PC-3 (cell line): ENCODE measurements around the gene ZNF497. TPM values are rescaled to one million over a fixed set of nuclear protein-coding genes. Genes with fewer than 3 reads are reported as not detected.

Experiments used
- ATAC-seq: fragments of 200-7000 bp; cut with Tn5 transposase; 2 replicates; pipeline ENCODE4 v1.9.1; 2020; ENCODE audit warnings: mild to moderate bottlenecking, moderate library complexity
- BruUV-seq: library from RNA; stranded (reverse); fragments of 400-500 nt; replicated peaks from 2 replicates; lab custom pipeline; 2021; lab: Mats Ljungman, UMichigan
- CTCF ChIA-PET: fragments of 300-600 bp; sonication (Branson Sonifier 250); formaldehyde crosslinking; loops from one replicate; lab custom pipeline; 2022; ENCODE audit warnings: antibody characterized with exemption; lab: Charles Lee
- POLR2A ChIA-PET: fragments of 300-600 bp; sonication (Branson Sonifier 250); formaldehyde crosslinking; loops from one replicate; lab custom pipeline; 2022; ENCODE audit warnings: antibody characterized with exemption; ENCODE audit not compliant: unreplicated experiment; lab: Charles Lee
- DNase-seq: peaks from one replicate; pipeline ENCODE4 v3.0.0-alpha.2; 2015
- H2AFZ ChIP-seq: fragments of 300-600 bp; sonication (generic); 2 replicates; pipeline ENCODE4 v1.6.0; 2016; ENCODE audit warnings: antibody characterized with exemption, low read length
- H3F3A ChIP-seq: fragments of 300-600 bp; sonication (generic); one replicate; pipeline ENCODE4 v1.6.0; 2017; ENCODE audit warnings: antibody characterized with exemption, low read length, control low read depth, mild to moderate bottlenecking; ENCODE audit not compliant: unreplicated experiment
- H3K27ac ChIP-seq: fragments of 300-600 bp; sonication (generic); 2 replicates; pipeline ENCODE4 v1.5.1; 2016; ENCODE audit warnings: mild to moderate bottlenecking, low read length
- H3K27me3 ChIP-seq: fragments of 300-600 bp; sonication (generic); 2 replicates; pipeline ENCODE4 v1.6.1; 2016; ENCODE audit warnings: low read length, mixed read lengths
- H3K36me3 ChIP-seq: fragments of 300-600 bp; sonication (generic); 2 replicates; pipeline ENCODE4 v1.6.1; 2016; ENCODE audit warnings: low read depth, mixed run types, low read length, mixed read lengths
- H3K4me1 ChIP-seq: fragments of 300-600 bp; sonication (generic); 2 replicates; pipeline ENCODE4 v1.5.1; 2016; ENCODE audit warnings: low read length; ENCODE audit not compliant: insufficient read depth
- H3K4me2 ChIP-seq: fragments of 300-600 bp; sonication (generic); 2 replicates; pipeline ENCODE4 v1.6.0; 2016; ENCODE audit warnings: low read length
- H3K4me3 ChIP-seq: fragments of 300-600 bp; sonication (generic); 2 replicates; pipeline ENCODE4 v1.5.1; 2016; ENCODE audit warnings: mild to moderate bottlenecking, low read length, mixed read lengths
- H3K79me2 ChIP-seq: fragments of 300-600 bp; sonication (generic); 2 replicates; pipeline ENCODE4 v1.6.1; 2017; ENCODE audit warnings: low read length, mixed read lengths
- H3K9ac ChIP-seq: fragments of 300-600 bp; sonication (generic); 2 replicates; pipeline ENCODE4 v1.6.0; 2016; ENCODE audit warnings: mild to moderate bottlenecking, low read length
- H3K9me2 ChIP-seq: fragments of 300-600 bp; sonication (generic); replicated peaks from 2 replicates; pipeline ENCODE4 v1.6.1; 2016; ENCODE audit warnings: mixed run types, low read length, mixed read lengths
- H3K9me3 ChIP-seq: fragments of 300-600 bp; sonication (generic); 2 replicates; pipeline ENCODE4 v1.6.1; 2016; ENCODE audit warnings: low read length, mixed read lengths
- H4K20me1 ChIP-seq: fragments of 300-600 bp; sonication (generic); 2 replicates; pipeline ENCODE4 v1.6.1; 2016; ENCODE audit warnings: low read length, mixed read lengths
- CTCF ChIP-seq: fragments of 300-600 bp; sonication (generic); conservative IDR thresholded peaks from 2 replicates; pipeline ENCODE4 v1.5.1; 2017; ENCODE audit warnings: antibody characterized with exemption, low read depth, mild to moderate bottlenecking, low read length
- EZH2 ChIP-seq: fragments of 300-600 bp; sonication (generic); IDR thresholded peaks from one replicate; pipeline ENCODE4 v1.6.1; 2017; ENCODE audit warnings: antibody characterized with exemption, mild to moderate bottlenecking, low read length; ENCODE audit not compliant: unreplicated experiment
- EZH2phosphoT487 ChIP-seq: fragments of 300-600 bp; sonication (generic); IDR thresholded peaks from 2 replicates; pipeline ENCODE4 v1.6.1; 2018; ENCODE audit warnings: mild to moderate bottlenecking, antibody characterized with exemption, low read length, borderline replicate concordance
- intact Hi-C: fragments of 100-400 bp; cut with micrococcal nuclease; formaldehyde crosslinking; loops from 2 replicates; pipeline ENCODE4 v1.9.0; 2023
- total RNA-seq: library from RNA; depleted of rRNA; stranded (reverse); fragments of >200 nt; gene quantifications from 2 replicates; pipeline ENCODE4 v1.2.3, GENCODE V29; 2014

ZNF497 gene
- total RNA-seq, 1 experiment from 2014 or later, result 2.2 TPM

DNA sequence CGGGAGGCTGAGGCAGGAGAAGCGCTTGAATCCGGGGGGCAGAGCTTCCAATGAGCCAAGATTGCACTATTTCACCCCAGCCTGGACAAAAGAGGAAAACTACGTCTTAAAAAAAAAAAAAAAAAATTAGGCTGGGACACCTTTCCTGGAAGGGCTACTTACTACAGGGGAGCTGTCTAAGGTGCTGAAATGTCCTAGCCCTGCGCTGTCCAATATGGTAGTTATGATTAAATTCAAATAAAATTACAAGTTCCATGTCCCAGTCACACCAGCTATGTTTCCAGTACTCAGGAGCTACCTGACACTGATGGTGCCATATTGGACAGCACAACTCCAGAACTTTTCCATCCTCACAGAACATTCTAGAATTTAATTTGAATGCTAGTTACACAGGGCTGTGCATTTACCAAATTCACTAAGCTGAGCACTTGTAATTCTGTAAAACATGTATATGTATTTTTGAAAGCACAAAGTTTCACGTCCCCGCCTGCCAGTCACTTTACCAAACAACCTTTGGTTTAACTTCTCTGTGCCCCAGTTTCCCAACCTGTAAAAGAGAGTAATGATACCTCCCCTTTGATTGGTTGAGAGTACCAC lies 45.0 kb downstream of the ZNF497 start:
- intact Hi-C loops, result no loop called here
- H4K20me1 ChIP-seq, result no peaks in the 10 kb centered on the region
- POLR2A ChIA-PET, result no interaction called here
- no peaks in the 10 kb centered on the region for H3K27me3 ChIP-seq
- H3K9me2 ChIP-seq, result no peaks in the 10 kb centered on the region
- no peaks in the 10 kb centered on the region for H3F3A ChIP-seq
- no peak overlapping the region for H2AFZ ChIP-seq
- H3K79me2 ChIP-seq, result 0 out of 2 replicates have a peak, but pooled peaks cover under 1% of the 10 kb centered on the region
- no peak overlapping the region for H3K4me3 ChIP-seq
- H3K36me3 ChIP-seq, result peaks cover 34% of the 10 kb centered on the region
- no peaks in the 10 kb centered on the region for H3K4me1 ChIP-seq
- no peak for TF ChIP-seq CTCF
- TF ChIP-seq EZH2phosphoT487, result no peak
- no peak for TF ChIP-seq EZH2
- H3K9ac ChIP-seq, result no peak overlapping the region
- H3K27ac ChIP-seq, result no peak overlapping the region
- BruUV-seq, result no TSS peak
- H3K4me2 ChIP-seq, result no peak overlapping the region
- H3K9me3 ChIP-seq, result no peaks in the 10 kb centered on the region
- peak; percentile 73 for ATAC-seq
- peak; percentile 71 for DNase-seq
- CTCF ChIA-PET, result no interaction called here

DNA sequence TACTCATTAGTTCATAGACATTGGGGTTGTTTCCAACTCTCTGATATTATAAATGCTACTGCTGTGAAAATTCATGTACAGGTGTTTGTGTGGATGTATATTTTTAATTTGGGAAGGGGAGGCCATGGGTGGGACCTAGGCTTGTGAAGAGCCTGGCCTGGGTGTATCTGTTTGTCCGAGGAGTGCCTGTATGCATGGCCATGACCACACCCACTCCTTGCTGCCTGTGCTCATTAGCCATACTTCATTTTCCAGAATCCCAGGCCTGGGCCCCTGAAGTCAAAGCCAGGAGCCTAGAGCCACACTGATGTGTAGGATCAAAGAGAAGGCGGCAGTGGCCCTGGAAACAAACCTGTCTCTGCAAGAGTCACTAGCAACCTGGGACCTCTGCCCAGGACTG lies 47.0 kb downstream of the ZNF497 start:
- H3K27ac ChIP-seq, result no peak overlapping the region
- no peak for TF ChIP-seq EZH2phosphoT487
- no peak for TF ChIP-seq CTCF
- no peak for TF ChIP-seq EZH2
- peaks cover 44% of the 10 kb centered on the region for H3K36me3 ChIP-seq
- H3F3A ChIP-seq, result no peaks in the 10 kb centered on the region
- no peaks in the 10 kb centered on the region for H4K20me1 ChIP-seq
- no peaks in the 10 kb centered on the region for H3K79me2 ChIP-seq
- H2AFZ ChIP-seq, result no peak overlapping the region
- no peak overlapping the region for H3K4me2 ChIP-seq
- CTCF ChIA-PET, result no interaction called here
- no peaks in the 10 kb centered on the region for H3K4me1 ChIP-seq
- no peak for DNase-seq
- intact Hi-C loops, result no loop called here
- no peaks in the 10 kb centered on the region for H3K9me3 ChIP-seq
- no peaks in the 10 kb centered on the region for H3K9me2 ChIP-seq
- no peak for ATAC-seq
- no peak overlapping the region for H3K4me3 ChIP-seq
- no peaks in the 10 kb centered on the region for H3K27me3 ChIP-seq
- POLR2A ChIA-PET, result no interaction called here
- H3K9ac ChIP-seq, result no peak overlapping the region
- no TSS peak for BruUV-seq

GRCh38 chr19:58311345-58311865 lies 51.1 kb downstream of the ZNF497 start:
- no peaks in the 10 kb centered on the region for H3K4me1 ChIP-seq
- no peak for ATAC-seq
- POLR2A ChIA-PET, result no interaction called here
- no peak overlapping the region for H2AFZ ChIP-seq
- no peaks in the 10 kb centered on the region for H3K9me3 ChIP-seq
- H3F3A ChIP-seq, result no peaks in the 10 kb centered on the region
- H3K4me2 ChIP-seq, result no peak overlapping the region
- no peak overlapping the region for H3K9ac ChIP-seq
- H3K79me2 ChIP-seq, result peaks cover 17% of the 10 kb centered on the region
- H3K4me3 ChIP-seq, result no peak overlapping the region
- H3K36me3 ChIP-seq, result peaks cover 80% of the 10 kb centered on the region
- H3K9me2 ChIP-seq, result no peaks in the 10 kb centered on the region
- CTCF ChIA-PET, result no interaction called here
- TF ChIP-seq EZH2phosphoT487 (no peak), CTCF (no peak), EZH2 (no peak)
- H3K27me3 ChIP-seq, result no peaks in the 10 kb centered on the region
- no peak for DNase-seq
- H4K20me1 ChIP-seq, result no peaks in the 10 kb centered on the region
- no peak overlapping the region for H3K27ac ChIP-seq
- BruUV-seq, result no TSS peak
- intact Hi-C loops, result no loop called here
